ENCODE data around the gene CCDC196. TPM values are rescaled to one million over a fixed set of nuclear protein-coding genes. Genes with fewer than 3 reads are reported as not detected.

The CCDC196 gene
- total RNA-seq (not detected), polyA plus RNA-seq (not detected)

DNA sequence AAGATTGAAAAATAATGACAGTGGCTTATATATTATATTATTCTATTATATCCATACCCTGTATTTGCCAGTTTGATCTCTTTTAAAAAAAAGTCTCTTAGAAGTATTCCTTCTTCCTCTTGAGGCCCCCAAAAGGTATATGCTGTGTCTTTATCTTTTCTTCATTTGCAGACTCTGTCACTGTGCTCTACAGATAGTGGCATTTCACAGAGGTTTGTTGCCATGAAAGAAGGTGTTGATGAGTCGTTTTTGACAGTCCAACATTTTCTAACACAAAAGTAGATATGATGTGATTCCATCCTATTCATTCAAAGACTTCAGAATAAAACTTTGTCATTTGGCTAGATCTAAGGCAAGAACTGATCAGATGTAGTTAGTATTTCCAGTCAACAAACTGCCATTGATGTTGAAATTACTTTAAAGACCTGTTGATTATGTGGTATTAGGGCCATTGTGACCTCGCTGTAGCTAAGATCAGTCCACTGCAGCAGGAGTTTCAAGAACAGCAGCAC is at the start of gene CCDC196:
CCDC196 (plus strand) TSS at position 462 of the 512 bp plus-strand sequence. CDS start 132 bp downstream, outside the sequence.
- no peak for DNase-seq (ENCODE audit: extremely low spot score)
- no peak within 1 kb of the TSS for H3K27ac ChIP-seq (ENCODE audit: low read depth)
- WGBS = 80% methylated on average over 2 of the region's 2 CpGs
- H3K4me3 ChIP-seq (ENCODE audit: low read depth, low read length) = no peak within 1 kb of the TSS
- no peaks in the 10 kb centered on the region for H3K4me1 ChIP-seq (ENCODE audit: insufficient read depth)
- H3K36me3 ChIP-seq (ENCODE audit: insufficient read depth) = no peaks in the 10 kb centered on the region

DNA sequence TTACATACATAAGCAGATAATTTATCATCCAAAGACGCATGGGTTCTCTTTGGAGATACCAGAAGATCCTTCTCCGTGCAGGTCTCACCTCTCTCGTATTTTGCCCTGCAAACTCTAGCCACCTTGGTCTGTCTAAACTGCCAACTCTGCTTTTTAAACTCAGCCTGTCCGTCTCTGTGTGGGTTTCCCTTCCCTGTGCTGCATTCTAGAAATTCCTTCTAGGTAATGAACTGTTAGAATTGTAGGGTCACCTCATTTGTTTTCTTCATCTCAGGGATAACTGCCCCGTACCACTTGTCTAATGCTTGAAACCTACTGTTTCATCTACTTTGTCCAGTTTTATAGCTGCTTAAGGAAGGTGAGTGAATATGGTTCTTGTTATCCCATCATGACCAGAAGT is 45.4 kb upstream of the CCDC196 start:
- no peaks in the 10 kb centered on the region for H3K4me1 ChIP-seq (ENCODE audit: insufficient read depth)

DNA sequence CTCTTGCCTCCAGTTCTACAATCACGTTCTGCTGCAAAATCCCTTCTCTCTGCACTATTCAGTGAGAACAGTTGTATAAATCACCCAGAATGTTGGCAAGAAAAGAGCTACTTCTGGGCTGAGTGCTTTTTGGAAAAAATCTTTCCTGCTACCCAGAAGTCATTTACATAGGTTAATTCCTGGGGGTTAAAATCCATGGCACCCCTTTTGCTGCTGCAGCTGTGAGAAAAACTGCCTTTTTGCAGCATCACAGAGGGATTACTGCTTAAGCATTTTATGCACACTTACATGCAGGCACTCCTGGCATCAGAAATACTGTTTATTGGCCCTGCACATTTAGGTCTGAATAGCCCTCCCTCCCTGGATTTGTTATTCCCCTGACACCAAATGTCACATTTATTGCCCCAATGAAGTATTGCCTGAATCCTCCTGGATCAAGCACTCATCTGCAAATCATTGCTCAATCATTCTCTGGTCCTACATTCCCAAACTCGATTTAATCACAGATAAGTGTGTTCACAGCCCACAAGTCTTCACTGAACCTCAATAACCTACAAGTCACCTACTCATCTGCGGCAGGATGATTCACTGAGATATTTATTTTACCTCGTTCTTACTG is 43.1 kb upstream of the CCDC196 start:
- no peaks in the 10 kb centered on the region for H3K36me3 ChIP-seq (ENCODE audit: insufficient read depth)
- no peak for DNase-seq (ENCODE audit: extremely low spot score)
- H3K4me3 ChIP-seq (ENCODE audit: low read depth, low read length) = no peak overlapping the region
- no peak overlapping the region for H3K27ac ChIP-seq (ENCODE audit: low read depth)
- H3K4me1 ChIP-seq (ENCODE audit: insufficient read depth) = no peaks in the 10 kb centered on the region
- 25% methylated on average over 4 of the region's 4 CpGs for WGBS

More for the DNA sequence above, 45.4 kb upstream of the CCDC196 start:
- Histone ChIP-seq H3K36me3 (ENCODE audit: insufficient read depth) (no peaks in the 10 kb centered on the region), H3K27ac (ENCODE audit: low read depth) (no peak overlapping the region), H3K4me3 (ENCODE audit: low read depth, low read length) (no peak overlapping the region)
- WGBS = 85% methylated on average over 5 of the region's 5 CpGs
- DNase-seq (ENCODE audit: extremely low spot score) = no peak

DNA sequence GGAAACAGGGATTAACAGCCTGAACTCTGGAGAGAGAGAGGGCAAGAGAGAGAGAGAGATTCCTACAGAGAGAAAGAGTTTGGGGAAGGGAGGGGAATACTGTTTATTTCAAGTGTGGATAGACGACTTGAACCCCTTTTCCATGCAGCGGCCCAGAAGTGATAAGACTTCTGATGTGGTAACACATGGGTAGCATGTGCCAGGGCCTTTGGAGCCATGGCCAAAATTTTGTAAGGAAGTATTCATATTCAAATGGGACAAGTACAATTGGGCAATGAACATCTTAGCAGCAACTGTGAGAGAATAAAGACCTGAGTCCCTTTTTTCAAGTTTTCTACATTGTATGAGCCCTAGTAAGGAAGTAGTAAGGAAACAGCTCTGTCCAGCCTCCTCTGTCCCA is 42.4 kb upstream of the CCDC196 start:
- Histone ChIP-seq H3K4me3 (ENCODE audit: low read depth, low read length) (no peak overlapping the region), H3K36me3 (ENCODE audit: insufficient read depth) (no peaks in the 10 kb centered on the region), H3K27ac (ENCODE audit: low read depth) (no peak overlapping the region), H3K4me1 (ENCODE audit: insufficient read depth) (no peaks in the 10 kb centered on the region)
- no peak for DNase-seq (ENCODE audit: extremely low spot score)
- 37% methylated on average over 2 of the region's 2 CpGs for WGBS

GRCh38 chr14:66444271-66444927 is 41.8 kb upstream of the CCDC196 start:
- H3K27ac ChIP-seq (ENCODE audit: low read depth) = no peak overlapping the region
- 54% methylated on average over 2 of the region's 2 CpGs for WGBS
- no peak overlapping the region for H3K4me3 ChIP-seq (ENCODE audit: low read depth, low read length)
- no peaks in the 10 kb centered on the region for H3K4me1 ChIP-seq (ENCODE audit: insufficient read depth)
- no peaks in the 10 kb centered on the region for H3K36me3 ChIP-seq (ENCODE audit: insufficient read depth)
- no peak for DNase-seq (ENCODE audit: extremely low spot score)

DNA sequence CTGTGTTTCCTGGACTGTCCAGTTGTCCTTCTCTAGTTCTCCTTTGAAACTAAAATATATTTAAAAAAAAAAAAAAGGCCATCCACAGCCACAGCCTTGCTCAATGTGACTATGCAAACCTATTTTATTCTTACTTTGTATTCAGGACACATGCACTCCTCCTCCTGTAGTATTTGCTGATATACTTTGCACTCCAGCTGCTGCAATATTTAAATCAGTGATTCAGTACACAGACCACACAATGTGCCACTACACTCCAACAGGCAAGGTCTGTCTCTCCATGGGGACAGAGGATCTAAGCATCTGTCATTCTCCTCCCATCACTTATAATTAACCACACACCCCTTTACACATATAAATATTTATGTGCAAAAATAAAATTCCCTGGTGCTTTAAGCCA is 40.2 kb upstream of the CCDC196 start:
- no peaks in the 10 kb centered on the region for H3K4me1 ChIP-seq (ENCODE audit: insufficient read depth)
- H3K36me3 ChIP-seq (ENCODE audit: insufficient read depth) = no peaks in the 10 kb centered on the region
- no peak for DNase-seq (ENCODE audit: extremely low spot score)
- no peak overlapping the region for H3K27ac ChIP-seq (ENCODE audit: low read depth)
- H3K4me3 ChIP-seq (ENCODE audit: low read depth, low read length) = no peak overlapping the region

DNA sequence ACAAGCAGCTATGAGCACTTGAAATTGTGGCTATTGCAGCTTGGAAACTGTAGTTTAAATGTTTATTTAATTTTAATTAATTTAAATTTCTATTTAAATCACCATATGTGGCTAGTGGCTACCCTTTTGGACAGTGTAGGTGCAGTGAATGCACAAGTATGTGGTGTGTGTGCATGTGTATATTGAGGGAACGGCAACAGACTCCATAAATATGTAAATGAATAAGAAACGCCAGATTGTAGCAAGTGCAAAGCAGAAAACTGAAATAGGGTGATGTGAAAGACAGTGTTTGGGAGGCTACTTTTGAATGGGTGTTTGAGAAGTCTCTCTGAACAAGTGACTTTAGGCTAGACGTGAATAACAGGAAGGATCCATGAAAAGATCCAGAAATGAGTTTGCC is 32.7 kb upstream of the CCDC196 start:
- H3K36me3 ChIP-seq (ENCODE audit: insufficient read depth) = no peaks in the 10 kb centered on the region
- 63% methylated on average over 3 of the region's 3 CpGs for WGBS
- no peaks in the 10 kb centered on the region for H3K4me1 ChIP-seq (ENCODE audit: insufficient read depth)
- no peak overlapping the region for H3K4me3 ChIP-seq (ENCODE audit: low read depth, low read length)
- H3K27ac ChIP-seq (ENCODE audit: low read depth) = no peak overlapping the region
- DNase-seq (ENCODE audit: extremely low spot score) = no peak

- no peak for DNase-seq (ENCODE audit: extremely low spot score)
- H3K4me3 ChIP-seq (ENCODE audit: low read depth, low read length) = no peak overlapping the region
- H3K36me3 ChIP-seq (ENCODE audit: insufficient read depth) = no peaks in the 10 kb centered on the region
- no peaks in the 10 kb centered on the region for H3K4me1 ChIP-seq (ENCODE audit: insufficient read depth)
- no peak overlapping the region for H3K27ac ChIP-seq (ENCODE audit: low read depth)
These were observed 26.6 kb upstream of the CCDC196 start for GRCh38 chr14:66459603-66460002.

- 93% methylated on average over 3 of the region's 3 CpGs for WGBS
- Histone ChIP-seq H3K4me3 (ENCODE audit: low read depth, low read length) (no peak overlapping the region), H3K4me1 (ENCODE audit: insufficient read depth) (no peaks in the 10 kb centered on the region), H3K36me3 (ENCODE audit: insufficient read depth) (no peaks in the 10 kb centered on the region), H3K27ac (ENCODE audit: low read depth) (no peak overlapping the region)
- no peak for DNase-seq (ENCODE audit: extremely low spot score)
These were observed 21.9 kb upstream of the CCDC196 start for GRCh38 chr14:66464261-66464660.

DNA sequence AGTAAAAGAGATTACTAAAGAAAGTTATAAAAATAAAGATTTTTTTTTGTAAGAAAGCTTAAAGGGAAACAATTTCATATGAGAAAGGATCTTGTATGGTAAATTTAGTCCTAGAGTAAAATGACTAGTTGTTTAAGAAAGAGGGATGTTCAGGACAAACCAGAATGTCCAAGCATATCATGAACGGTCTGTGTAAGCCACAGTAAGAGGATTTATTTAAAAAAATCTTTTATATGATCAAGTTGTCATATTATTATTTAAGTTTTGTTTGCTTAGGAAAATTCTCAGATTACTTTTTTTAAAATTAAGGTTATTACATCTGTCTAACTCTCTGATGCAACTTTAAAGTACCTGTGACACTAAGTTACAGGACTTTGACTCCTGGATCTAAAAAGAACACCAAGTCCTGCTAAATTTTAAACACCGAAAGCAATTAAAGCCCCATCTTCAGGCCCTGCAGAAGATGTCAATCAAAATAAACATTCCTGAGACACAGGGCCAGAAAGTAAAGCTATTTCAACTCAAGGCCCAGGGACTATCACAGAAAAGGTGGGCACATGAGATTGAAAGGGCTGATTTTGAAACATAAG is 17.3 kb upstream of the CCDC196 start:
- H3K36me3 ChIP-seq (ENCODE audit: insufficient read depth) = no peaks in the 10 kb centered on the region
- 90% methylated on average over 2 of the region's 2 CpGs for WGBS
- no peak for DNase-seq (ENCODE audit: extremely low spot score)
- no peak overlapping the region for H3K27ac ChIP-seq (ENCODE audit: low read depth)
- no peaks in the 10 kb centered on the region for H3K4me1 ChIP-seq (ENCODE audit: insufficient read depth)
- no peak overlapping the region for H3K4me3 ChIP-seq (ENCODE audit: low read depth, low read length)

GRCh38 chr14:66471584-66471983 is 14.6 kb upstream of the CCDC196 start:
- WGBS = 80% methylated on average over 4 of the region's 4 CpGs
- Histone ChIP-seq H3K36me3 (ENCODE audit: insufficient read depth) (no peaks in the 10 kb centered on the region), H3K4me1 (ENCODE audit: insufficient read depth) (no peaks in the 10 kb centered on the region), H3K27ac (ENCODE audit: low read depth) (no peak overlapping the region), H3K4me3 (ENCODE audit: low read depth, low read length) (no peak overlapping the region)
- no peak for DNase-seq (ENCODE audit: extremely low spot score)

GRCh38 chr14:66472251-66472650 is 13.9 kb upstream of the CCDC196 start:
- Histone ChIP-seq H3K4me1 (ENCODE audit: insufficient read depth) (no peaks in the 10 kb centered on the region), H3K27ac (ENCODE audit: low read depth) (no peak overlapping the region), H3K4me3 (ENCODE audit: low read depth, low read length) (no peak overlapping the region), H3K36me3 (ENCODE audit: insufficient read depth) (no peaks in the 10 kb centered on the region)
- DNase-seq (ENCODE audit: extremely low spot score) = no peak

DNA sequence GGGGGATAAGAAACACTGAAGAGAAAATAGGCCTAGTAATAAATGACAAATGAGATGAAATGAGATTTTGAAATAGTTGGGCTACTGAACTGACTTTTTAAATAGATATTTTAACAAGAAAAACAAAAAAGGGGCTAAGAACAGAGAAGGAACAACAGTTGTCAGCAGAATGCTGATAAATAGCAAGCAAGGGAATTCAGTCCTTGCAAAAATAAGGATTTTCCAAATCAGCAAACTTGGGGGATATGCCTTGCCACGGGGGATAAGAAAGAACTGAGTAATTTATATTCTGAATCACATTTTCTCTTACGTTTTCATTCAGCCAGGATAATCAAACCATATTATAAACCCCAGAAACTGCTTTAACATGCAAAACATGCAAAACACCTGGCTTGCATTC is 12.9 kb upstream of the CCDC196 start:
- no peak for DNase-seq (ENCODE audit: extremely low spot score)
- H3K4me1 ChIP-seq (ENCODE audit: insufficient read depth) = no peaks in the 10 kb centered on the region
- H3K36me3 ChIP-seq (ENCODE audit: insufficient read depth) = no peaks in the 10 kb centered on the region
- WGBS = 76% methylated on average over 2 of the region's 2 CpGs
- no peak overlapping the region for H3K27ac ChIP-seq (ENCODE audit: low read depth)
- no peak overlapping the region for H3K4me3 ChIP-seq (ENCODE audit: low read depth, low read length)

DNA sequence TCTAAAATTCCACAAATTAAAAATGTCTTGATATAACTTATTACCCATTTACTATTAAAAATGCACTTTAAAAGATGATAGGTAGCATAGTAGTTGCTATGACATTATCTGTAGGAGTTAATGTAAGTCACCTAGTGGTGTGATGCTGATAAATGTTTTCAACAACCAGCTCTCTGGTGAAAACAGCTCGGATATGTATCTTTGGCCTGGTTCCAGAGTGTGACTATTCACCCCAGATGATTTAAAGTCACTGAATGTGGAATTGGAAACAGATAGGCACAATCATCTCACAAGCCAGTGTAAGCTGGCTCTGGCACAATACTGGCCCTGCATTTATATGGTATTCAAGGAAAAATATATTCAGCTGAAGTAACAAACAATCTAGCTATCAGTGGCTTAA is 9.2 kb upstream of the CCDC196 start:
- no peaks in the 10 kb centered on the region for H3K36me3 ChIP-seq (ENCODE audit: insufficient read depth)
- H3K27ac ChIP-seq (ENCODE audit: low read depth) = no peak overlapping the region
- 7% methylated on average over 1 of the region's 1 CpG for WGBS
- no peak for DNase-seq (ENCODE audit: extremely low spot score)
- H3K4me1 ChIP-seq (ENCODE audit: insufficient read depth) = no peaks in the 10 kb centered on the region
- no peak overlapping the region for H3K4me3 ChIP-seq (ENCODE audit: low read depth, low read length)

Data from urinary bladder (tissue), 4 donors.